K562 (cell line): ENCODE results near the gene PSMC3IP. TPM values are rescaled to one million over a fixed set of nuclear protein-coding genes. Genes with fewer than 3 reads are reported as not detected.

Experiments used
- ATF7 ChIP-seq: fragments of 450-650 bp; IDR thresholded peaks from 2 replicates; pipeline ENCODE4 v1.7.1; 2014; ENCODE audit warnings: mild to moderate bottlenecking, moderate library complexity
- CCNT2 ChIP-seq: IDR thresholded peaks from 2 replicates; pipeline ENCODE4 v1.6.1; 2011; ENCODE audit warnings: borderline replicate concordance, low read depth, mild to moderate bottlenecking, moderate library complexity, mixed read lengths, low read length; ENCODE audit not compliant: insufficient read length; ENCODE audit errors: extremely low read depth
- KAT8 ChIP-seq: fragments of 450-650 bp; IDR thresholded peaks from 2 replicates; pipeline ENCODE4 v1.6.1; 2016; ENCODE audit warnings: low read depth, mild to moderate bottlenecking
- PCBP2 ChIP-seq: fragments of 200-400 bp; formaldehyde crosslinking; IDR thresholded peaks from 2 replicates; pipeline ENCODE4 v1.6.1; 2018; ENCODE audit warnings: low read length, low read depth, mild to moderate bottlenecking, moderate library complexity; ENCODE audit not compliant: poor library complexity, severe bottlenecking
- U2AF2 ChIP-seq: fragments of 200-400 bp; formaldehyde crosslinking; optimal IDR thresholded peaks from 2 replicates; pipeline ENCODE3; 2017; ENCODE audit warnings: low read depth, mild to moderate bottlenecking, low read length
- XRCC4 ChIP-seq: IDR thresholded peaks from one replicate; pipeline ENCODE4 v1.6.1; 2011; ENCODE audit not compliant: insufficient read depth, insufficient read length; ENCODE audit errors: extremely low read depth
- ZC3H8 ChIP-seq: fragments of 450-650 bp; IDR thresholded peaks from 2 replicates; pipeline ENCODE4 v1.6.1; 2017
- ZKSCAN3 ChIP-seq: fragments of 250-450 bp; sonication (Bioruptor Pico); IDR thresholded peaks from 2 replicates; pipeline ENCODE4 v1.4.0; 2020
- ZNF133 ChIP-seq: fragments of 250-450 bp; sonication (Bioruptor Pico); IDR thresholded peaks from 2 replicates; pipeline ENCODE4 v1.4.0; 2020; ENCODE audit warnings: mild to moderate bottlenecking
- ZNF696 ChIP-seq: fragments of 250-450 bp; sonication (Bioruptor Pico); conservative IDR thresholded peaks from 2 replicates; pipeline ENCODE4 v1.4.0; 2020; ENCODE audit warnings: mild to moderate bottlenecking, moderate library complexity
- ZNF785 ChIP-seq: fragments of 250-450 bp; sonication (Bioruptor Pico); IDR thresholded peaks from 2 replicates; pipeline ENCODE4 v1.4.0; 2020; ENCODE audit warnings: mild to moderate bottlenecking
- polyA plus RNA-seq, 8 experiments: library from polyadenylated mRNA; depleted of rRNA in 4 of 8; stranded (reverse) in 5 of 8; unstranded in 3 of 8; fragments of >200 nt; fragmentation: Nextera tagmentation in 2 of 8; fragmentation: Illumina TruSeq in 1 of 8; extraction: Ambion mirVana in 2 of 8; extraction: Trizol in 1 of 8; gene quantifications; 2 replicates each; pipeline versions ENCODE4 v1.2.1 to v1.2.3, GENCODE V29; 2011 to 2014; ENCODE audit warnings: inconsistent platforms in 1 of 8, missing spikeins in 1 of 8
- total RNA-seq, 7 experiments: library from RNA; depleted of rRNA in 6 of 7; stranded (reverse); fragments of >200 nt in 6 of 7; fragmentation: Illumina TruSeq in 2 of 7; extraction: Trizol in 2 of 7; gene quantifications; 2 replicates each; pipeline versions ENCODE4 v1.2.1 to v1.2.3, GENCODE V29; 2011 to 2021; ENCODE audit warnings: low replicate concordance in 1 of 7
- TF ChIP-seq, protein P1 (sequence below): fragments of 250-450 bp; sonication (Bioruptor Pico); IDR thresholded peaks from 2 replicates; pipeline ENCODE4 v1.5.0; 2021; ENCODE audit warnings: mild to moderate bottlenecking, moderate library complexity
- TF ChIP-seq, protein P2 (sequence below): fragments of 250-450 bp; sonication (Bioruptor Pico); IDR thresholded peaks from 2 replicates; pipeline ENCODE4 v1.8.0; 2022; ENCODE audit warnings: inconsistent platforms
- TF ChIP-seq, protein P3 (sequence below): sonication (generic); formaldehyde crosslinking; IDR thresholded peaks from 2 replicates; pipeline ENCODE4 v1.5.0; 2020; ENCODE audit warnings: missing genetic modification reagents
- TF ChIP-seq, protein P4 (sequence below): fragments of 250-450 bp; sonication (Bioruptor Pico); IDR thresholded peaks from 2 replicates; pipeline ENCODE4 v1.4.0; 2020; ENCODE audit warnings: mild to moderate bottlenecking, moderate library complexity
- TF ChIP-seq, protein P5 (sequence below): fragments of 250-450 bp; sonication (Bioruptor Pico); IDR thresholded peaks from 2 replicates; pipeline ENCODE4 v1.4.0; 2020; ENCODE audit warnings: mild to moderate bottlenecking, moderate library complexity, borderline replicate concordance
- TF ChIP-seq, protein P6 (sequence below): fragments of 450-650 bp; formaldehyde crosslinking; IDR thresholded peaks from 2 replicates; pipeline ENCODE4 v1.4.0; 2020; ENCODE audit warnings: mild to moderate bottlenecking, moderate library complexity

PSMC3IP gene
- total and polyA plus RNA-seq, 9 of the 15 experiments (the other 6 are each of a cell fraction or from before 2014, with no cell fraction given), result 13.8 to 65.6 (median 32.8) TPM

DNA sequence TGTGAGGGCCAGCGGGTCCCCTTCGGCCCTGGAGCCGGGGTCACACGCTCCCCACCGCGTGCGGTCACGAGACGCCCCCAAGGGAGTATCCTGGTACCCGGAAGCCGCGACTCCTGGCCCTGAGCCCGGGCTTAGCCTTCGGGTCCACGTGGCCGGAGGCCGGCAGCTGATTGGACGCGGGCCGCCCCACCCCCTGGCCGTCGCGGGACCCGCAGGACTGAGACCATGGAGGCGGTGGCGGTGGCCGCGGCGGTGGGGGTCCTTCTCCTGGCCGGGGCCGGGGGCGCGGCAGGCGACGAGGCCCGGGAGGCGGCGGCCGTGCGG is 41.5 kb downstream of the PSMC3IP start, which contains the start of gene NAGLU (continued):
- TF ChIP-seq, protein P1, sequence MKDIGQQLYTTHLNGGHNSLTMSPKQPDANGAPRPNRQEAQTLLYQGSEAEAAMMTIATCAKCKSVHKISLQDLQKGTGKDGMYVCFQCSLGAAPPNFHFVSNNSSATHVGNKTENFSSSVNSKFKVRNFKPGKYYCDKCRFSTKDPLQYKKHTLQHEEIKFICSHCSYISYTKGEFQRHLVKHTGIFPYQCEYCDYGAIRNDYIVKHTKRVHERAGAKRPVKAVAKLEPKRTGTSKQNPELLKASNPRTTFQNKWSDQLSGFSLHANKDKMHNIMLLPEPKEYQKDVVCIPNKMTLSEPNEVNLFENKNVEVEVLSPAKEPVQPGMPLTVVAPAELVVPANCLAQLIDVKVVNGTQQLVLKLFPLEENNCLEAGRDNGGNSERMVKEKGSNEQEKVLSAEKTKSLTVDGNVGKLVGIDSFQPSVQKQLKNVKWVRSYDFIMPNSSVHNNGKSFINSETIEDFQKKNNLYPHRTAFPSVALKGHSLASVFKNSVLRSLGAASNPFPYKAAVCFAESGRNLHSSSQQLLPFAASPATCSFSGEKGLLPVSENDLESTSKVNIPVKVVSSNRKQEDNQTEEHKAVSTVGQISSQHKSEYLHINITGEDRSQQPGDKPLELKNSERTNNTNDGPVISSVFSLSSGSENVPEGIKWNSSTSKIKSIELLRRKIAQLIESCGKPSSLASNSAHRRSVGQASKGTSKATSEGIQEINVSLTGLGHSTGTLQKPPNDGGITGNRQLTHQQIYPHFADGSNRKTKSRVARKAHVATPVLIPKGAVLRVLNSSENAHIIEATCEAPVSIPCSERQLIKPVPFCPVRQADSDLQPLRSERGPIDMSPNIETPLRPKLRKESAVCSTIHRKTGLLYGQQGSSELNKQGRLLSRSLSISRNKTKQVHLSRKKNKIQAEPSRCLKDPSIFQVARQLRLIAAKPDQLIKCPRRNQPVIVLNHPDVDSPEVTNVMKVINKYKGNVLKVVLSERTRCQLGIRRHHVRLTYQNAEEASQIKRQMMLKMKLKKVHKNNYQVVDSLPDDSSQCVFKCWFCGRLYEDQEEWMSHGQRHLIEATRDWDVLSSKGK (CRISPR knock-in tag), result no peak
- TF ChIP-seq U2AF2, result no peak
- TF ChIP-seq, protein P2, sequence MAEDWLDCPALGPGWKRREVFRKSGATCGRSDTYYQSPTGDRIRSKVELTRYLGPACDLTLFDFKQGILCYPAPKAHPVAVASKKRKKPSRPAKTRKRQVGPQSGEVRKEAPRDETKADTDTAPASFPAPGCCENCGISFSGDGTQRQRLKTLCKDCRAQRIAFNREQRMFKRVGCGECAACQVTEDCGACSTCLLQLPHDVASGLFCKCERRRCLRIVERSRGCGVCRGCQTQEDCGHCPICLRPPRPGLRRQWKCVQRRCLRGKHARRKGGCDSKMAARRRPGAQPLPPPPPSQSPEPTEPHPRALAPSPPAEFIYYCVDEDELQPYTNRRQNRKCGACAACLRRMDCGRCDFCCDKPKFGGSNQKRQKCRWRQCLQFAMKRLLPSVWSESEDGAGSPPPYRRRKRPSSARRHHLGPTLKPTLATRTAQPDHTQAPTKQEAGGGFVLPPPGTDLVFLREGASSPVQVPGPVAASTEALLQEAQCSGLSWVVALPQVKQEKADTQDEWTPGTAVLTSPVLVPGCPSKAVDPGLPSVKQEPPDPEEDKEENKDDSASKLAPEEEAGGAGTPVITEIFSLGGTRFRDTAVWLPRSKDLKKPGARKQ (CRISPR knock-in tag), result no peak
- no peak for TF ChIP-seq ZKSCAN3 (CRISPR knock-in tag)
- TF ChIP-seq, protein P3, sequence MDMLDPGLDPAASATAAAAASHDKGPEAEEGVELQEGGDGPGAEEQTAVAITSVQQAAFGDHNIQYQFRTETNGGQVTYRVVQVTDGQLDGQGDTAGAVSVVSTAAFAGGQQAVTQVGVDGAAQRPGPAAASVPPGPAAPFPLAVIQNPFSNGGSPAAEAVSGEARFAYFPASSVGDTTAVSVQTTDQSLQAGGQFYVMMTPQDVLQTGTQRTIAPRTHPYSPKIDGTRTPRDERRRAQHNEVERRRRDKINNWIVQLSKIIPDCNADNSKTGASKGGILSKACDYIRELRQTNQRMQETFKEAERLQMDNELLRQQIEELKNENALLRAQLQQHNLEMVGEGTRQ (CRISPR knock-in tag), result peak; percentile 98
- TF ChIP-seq ZNF696 (CRISPR knock-in tag), result no peak
- no peak for TF ChIP-seq ZC3H8
- TF ChIP-seq, protein P4, sequence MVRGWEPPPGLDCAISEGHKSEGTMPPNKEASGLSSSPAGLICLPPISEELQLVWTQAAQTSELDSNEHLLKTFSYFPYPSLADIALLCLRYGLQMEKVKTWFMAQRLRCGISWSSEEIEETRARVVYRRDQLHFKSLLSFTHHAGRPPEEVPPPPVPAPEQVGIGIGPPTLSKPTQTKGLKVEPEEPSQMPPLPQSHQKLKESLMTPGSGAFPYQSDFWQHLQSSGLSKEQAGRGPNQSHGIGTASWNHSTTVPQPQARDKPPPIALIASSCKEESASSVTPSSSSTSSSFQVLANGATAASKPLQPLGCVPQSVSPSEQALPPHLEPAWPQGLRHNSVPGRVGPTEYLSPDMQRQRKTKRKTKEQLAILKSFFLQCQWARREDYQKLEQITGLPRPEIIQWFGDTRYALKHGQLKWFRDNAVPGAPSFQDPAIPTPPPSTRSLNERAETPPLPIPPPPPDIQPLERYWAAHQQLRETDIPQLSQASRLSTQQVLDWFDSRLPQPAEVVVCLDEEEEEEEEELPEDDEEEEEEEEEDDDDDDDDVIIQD (CRISPR knock-in tag), result 0 out of 2 replicates have a peak, but pooled peaks have one; percentile 39
- TF ChIP-seq, protein P5, sequence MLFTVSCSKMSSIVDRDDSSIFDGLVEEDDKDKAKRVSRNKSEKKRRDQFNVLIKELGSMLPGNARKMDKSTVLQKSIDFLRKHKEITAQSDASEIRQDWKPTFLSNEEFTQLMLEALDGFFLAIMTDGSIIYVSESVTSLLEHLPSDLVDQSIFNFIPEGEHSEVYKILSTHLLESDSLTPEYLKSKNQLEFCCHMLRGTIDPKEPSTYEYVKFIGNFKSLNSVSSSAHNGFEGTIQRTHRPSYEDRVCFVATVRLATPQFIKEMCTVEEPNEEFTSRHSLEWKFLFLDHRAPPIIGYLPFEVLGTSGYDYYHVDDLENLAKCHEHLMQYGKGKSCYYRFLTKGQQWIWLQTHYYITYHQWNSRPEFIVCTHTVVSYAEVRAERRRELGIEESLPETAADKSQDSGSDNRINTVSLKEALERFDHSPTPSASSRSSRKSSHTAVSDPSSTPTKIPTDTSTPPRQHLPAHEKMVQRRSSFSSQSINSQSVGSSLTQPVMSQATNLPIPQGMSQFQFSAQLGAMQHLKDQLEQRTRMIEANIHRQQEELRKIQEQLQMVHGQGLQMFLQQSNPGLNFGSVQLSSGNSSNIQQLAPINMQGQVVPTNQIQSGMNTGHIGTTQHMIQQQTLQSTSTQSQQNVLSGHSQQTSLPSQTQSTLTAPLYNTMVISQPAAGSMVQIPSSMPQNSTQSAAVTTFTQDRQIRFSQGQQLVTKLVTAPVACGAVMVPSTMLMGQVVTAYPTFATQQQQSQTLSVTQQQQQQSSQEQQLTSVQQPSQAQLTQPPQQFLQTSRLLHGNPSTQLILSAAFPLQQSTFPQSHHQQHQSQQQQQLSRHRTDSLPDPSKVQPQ (CRISPR knock-in tag), result no peak
- TF ChIP-seq KAT8, result no peak
- no peak for TF ChIP-seq PCBP2
- no peak for TF ChIP-seq XRCC4
- TF ChIP-seq, protein P6, sequence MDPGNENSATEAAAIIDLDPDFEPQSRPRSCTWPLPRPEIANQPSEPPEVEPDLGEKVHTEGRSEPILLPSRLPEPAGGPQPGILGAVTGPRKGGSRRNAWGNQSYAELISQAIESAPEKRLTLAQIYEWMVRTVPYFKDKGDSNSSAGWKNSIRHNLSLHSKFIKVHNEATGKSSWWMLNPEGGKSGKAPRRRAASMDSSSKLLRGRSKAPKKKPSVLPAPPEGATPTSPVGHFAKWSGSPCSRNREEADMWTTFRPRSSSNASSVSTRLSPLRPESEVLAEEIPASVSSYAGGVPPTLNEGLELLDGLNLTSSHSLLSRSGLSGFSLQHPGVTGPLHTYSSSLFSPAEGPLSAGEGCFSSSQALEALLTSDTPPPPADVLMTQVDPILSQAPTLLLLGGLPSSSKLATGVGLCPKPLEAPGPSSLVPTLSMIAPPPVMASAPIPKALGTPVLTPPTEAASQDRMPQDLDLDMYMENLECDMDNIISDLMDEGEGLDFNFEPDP, result no peak
- no peak for TF ChIP-seq ZNF785 (CRISPR knock-in tag)
- TF ChIP-seq ZNF133 (CRISPR knock-in tag), result no peak
- TF ChIP-seq ATF7, result peak; percentile 32; the same call in 1 of the 2 replicates
- TF ChIP-seq CCNT2, result peak; percentile 67
